Epidermal melanocyte (primary cell): ENCODE results near the gene PTCHD1.

Experiments used
- DNase-seq: peaks from one replicate; pipeline ENCODE4 v3.0.0; 2011; ENCODE audit warnings: low spot score; ENCODE audit not compliant: insufficient read length

Gene PTCHD1

DNA sequence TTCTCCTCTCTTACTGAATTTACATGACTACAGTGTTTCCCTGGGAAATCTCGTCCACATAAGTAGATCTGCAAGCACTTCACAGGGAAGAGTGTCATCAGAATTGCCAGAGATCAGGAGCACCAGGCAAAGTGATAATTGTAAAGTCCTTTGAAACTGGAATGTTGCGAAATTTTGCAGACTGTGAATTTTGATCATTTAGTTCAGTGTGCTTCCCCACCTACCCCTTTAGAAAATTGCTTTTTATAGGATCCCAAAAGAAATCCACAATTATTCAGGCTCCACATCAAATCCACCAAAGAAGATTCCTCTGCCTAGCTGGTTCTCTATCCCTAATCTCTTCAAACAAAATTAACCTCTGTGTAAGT lies 10.2 kb downstream of the PTCHD1 start:
- DNase-seq: no peak

DNA sequence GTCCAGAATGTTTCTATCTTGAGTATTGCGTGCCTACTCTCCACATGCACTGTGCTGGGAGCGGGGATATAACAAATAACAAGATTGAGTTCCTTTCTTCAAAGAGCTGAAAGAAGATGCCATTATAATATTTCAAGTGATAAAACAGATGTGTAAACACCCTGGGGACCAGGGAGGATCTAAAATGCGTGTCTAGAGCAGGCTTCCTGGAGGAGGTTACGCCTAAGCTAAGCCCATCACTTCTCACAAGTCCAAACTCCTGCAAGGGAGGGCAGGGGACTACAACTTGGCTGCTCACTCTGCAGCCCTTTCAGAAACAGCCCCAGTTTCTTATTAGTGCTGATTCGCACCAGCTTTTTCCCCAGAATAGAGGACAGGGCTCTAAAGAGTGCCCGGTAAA lies 21.5 kb downstream of the PTCHD1 start:
- DNase-seq: no peak

DNA sequence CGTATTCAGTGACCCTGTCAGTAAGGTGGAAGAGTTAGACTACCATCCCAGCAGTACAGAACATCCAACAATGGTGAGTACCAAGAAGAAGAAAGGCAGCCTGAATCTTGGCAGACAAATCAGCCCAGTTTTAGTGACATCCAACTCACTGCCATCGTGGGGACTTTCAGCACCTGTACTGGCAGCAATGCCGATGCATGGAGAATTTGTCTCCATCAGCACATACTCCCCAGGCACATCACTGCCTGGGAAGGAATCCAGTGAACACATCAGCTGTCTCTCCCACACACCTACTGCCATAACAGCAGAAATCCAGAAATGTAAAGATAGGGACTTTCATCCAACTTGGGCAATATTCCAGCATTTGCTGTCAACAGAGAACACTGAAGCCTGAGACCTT lies 29.8 kb downstream of the PTCHD1 start:
- no peak for DNase-seq

DNA sequence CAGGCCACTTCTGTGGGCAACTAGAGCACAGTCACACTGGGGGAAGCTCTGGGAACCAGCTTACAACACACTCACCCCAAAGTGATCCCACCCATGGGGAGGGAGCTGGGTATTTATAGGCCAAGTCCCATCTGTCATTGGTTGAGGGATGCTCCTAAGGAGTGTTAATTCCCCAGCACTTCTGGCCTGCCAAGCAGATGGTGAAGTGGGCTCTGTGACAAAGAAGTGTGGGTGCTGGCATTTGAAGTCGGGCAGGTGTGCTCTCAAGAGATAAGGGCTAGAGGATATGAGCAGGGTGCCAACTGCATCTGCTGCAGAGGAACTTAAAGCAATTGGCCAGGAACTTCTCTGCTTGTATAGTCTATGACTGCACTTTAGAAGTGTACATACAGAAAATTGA lies 30.9 kb downstream of the PTCHD1 start:
- no peak for DNase-seq

DNA sequence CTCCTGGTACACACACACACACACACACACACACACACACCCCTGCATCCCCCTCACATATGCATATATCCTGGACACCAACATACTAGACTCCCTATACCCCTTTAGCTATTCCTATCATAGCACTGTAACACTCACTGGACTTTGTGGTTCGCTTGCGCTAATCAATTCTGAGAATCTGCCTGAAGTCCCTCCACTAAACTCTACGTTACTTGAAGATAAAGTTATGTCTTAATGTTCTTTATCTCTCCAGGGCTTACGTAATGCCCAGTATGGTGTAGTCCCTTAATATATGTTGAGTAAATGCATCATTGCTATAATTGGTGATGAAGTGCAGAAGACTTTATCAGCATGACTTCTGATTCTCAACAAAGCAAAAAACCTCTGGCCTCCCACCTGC lies 32.3 kb downstream of the PTCHD1 start:
- DNase-seq: no peak

DNA sequence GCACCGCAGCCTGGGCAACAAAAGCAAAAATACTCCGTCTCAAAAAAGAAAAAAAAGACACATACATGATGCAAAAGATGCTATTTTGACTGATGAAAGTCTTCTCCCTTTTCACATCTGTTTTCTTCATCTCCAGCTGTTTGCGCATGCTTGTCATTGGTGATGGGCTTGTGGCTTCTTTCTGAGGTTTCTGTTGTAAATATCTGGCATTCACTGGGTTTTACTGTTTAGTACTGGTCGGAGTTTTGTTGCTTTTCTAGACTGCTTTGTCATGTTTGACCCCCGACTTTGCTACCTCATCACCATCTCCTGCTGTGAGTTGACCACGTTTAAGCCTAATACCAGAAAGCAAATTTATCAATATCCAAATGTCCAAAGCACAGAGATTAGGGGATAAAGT lies 34.4 kb downstream of the PTCHD1 start:
- DNase-seq: no peak

DNA sequence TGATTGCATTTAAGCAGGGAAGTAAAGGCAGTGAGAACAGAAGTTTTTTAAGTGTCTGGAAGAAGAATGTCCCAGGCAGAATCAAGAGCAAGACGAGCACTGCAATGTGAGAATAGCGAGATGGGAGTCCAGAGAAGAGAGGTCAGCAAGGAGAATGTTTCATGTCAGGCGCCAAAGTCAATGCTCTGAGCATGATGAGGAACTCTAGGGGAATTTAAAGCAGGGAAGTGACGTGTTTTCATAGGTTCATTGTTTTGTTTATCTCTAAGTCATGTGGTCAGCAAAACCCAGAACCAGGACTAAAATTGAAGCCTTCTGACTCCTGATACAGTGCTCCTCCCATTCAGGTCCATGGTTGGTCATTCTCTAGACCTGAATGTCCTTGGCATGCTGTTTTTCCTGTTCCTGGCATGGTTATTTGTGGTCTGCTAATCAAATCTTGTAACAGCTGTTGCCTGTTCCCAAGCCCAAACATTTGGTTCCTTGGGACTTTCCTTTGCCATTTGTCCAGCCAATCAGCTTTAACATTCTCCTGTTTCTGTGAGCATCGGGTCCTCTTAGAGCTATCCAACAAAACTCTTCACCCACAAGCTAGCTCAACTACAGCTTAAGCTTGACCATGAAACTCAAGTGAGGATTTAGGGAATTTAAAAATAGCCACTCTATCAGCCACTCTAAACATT lies 37.7 kb downstream of the PTCHD1 start:
- DNase-seq: no peak

DNA sequence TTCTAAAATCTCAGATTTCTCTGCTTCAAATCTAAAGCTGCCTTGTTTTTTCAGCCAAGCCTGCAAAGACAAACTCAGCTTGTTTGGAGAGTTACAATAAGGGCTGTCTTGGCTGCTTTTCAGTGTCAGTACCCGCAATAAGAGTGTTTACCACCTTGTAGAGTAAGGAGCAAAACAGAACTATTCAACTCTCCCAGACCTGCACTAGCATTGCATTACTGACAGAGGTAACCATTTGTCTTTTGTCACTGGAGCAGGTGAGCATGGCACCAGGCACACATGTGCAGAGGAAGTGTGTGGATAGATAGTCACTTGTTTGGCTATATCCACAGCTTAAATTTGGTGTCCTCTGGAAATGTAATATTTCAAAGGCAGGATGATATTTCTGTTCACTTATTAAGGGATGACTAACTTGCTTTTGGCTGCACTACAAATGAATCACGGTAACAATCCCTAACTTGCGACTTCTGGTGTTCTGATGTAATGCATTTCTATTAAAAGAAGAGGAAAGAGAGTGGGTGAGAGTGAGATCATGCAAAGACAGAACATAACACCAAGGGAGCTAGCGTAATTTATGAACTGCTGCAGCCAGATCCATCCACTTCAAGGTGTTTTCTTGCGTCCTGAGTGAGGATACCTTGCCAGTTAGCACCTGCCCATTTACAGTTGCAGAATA lies 38.6 kb downstream of the PTCHD1 start:
- DNase-seq: no peak

DNA sequence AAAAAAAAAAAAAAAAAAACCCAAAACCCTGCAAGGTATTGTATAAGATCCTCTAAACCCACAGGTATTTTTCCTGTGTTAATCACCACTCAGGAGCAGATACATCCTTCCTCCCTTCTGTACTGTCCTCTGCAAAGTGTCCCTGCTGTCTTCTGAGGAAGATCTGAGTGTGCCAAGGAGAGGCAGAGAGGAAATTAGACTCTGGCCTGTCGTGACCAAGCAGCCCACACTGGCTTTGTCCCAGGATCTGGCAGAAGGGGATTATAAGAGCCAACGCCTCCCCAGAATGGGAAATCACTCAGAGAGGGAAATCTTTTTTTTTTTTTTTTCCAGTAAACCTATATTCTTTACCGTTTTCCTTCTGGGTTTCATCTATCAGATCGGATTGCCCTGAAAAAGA lies 39.6 kb downstream of the PTCHD1 start:
- no peak for DNase-seq

DNA sequence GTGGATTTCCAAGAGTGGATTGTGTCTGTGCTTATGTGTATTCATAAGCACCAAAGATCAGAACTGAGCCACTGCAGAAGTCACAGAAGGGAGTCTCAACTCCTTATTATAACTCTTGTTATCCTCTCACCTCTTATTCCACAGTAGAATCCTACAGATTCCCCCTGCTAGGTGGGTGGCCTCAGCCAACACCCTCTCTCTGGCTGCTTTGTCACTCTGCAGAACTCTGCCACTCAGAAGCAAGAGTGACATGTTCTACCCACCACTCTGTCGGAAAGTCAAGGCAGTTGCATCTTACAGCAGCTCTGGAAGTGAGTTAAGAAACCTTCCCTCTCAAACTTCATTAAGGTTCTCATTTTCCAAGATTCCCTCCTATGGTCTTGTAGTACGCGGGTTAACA lies 41.9 kb downstream of the PTCHD1 start:
- DNase-seq: no peak

DNA sequence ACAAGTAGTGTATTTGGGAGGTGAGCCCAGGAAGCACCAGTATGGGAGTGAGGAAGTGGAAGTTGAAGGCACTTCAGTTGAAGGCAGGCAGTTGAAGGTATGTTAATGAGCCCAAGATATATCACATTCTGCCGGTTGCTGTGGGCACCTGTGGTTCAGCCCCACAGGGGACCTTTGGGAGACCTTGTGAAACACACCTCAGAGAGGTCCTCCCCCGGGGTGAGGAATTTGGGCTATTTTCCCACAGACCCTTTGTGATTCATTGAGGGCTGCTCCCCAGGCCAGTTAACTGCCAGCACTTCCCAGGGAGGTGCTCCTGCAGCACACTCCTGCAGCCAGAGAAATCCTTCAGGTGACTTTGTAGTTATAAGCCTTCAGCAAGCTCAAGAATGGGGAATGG lies 45.9 kb downstream of the PTCHD1 start:
- DNase-seq: no peak

DNA sequence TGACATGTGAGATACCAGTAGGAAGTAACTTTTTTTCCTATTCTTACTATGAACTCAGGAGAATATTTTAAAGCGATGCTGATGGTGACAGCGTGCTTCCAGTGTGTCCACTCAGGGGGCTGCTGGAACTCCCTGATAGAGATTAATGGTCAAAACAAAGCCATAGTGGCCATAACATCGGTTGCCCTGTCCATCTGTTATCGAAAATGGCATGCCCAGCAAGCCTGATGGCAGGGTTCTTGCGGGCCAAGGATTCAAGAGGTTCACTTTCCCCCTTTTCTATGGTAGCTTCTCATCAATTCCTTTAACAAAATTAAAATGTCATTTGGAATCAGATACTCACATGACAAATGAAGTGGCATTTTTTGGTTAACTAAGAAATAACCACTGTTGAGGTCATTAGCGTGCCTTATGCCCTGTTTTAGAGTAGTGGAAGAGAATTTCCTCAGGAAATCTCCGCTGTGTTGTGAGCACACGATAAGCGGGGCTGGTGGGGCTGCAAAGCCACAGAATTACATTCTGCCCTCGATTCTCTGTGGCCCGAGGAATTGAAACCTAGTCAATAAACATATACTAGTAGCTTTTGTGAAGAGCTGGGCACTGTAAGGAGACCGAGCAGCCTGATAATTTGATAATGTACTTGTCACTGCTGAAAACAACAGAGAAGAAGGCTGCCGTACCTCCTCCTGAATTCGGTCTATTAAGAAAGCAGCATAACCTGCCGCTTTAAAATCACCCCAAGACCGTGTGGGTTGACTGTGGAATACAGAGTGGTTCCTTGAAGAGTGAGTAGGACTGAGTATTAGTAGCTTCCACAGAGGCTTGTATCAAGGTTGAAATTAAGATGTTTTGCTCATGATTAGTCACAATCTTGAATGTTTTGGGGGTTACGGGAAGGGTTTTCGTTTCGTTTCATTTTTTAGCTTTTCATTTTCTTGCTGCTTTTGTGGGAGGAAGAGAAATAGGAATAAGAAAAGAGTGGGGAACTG lies 46.7 kb downstream of the PTCHD1 start:
- DNase-seq: no peak

DNA sequence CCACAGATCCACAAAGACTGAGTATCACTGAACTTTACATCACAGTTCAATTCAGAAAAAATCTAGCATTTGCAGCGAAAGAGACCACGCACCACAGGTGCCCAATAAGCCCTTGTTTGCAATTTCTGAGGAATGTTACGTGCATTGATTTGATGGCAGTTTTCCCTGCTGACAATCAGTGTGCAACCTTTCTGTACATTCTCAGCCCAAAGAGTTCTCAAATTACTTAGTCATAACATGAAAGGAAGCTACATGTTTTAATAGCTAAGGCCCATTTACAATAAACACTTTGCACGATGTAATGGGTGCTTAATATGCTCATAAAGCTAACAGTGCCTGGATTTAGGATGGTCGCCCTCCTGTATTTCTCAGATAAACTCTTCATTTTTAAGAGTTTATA lies 47.9 kb downstream of the PTCHD1 start:
- no peak for DNase-seq

DNA sequence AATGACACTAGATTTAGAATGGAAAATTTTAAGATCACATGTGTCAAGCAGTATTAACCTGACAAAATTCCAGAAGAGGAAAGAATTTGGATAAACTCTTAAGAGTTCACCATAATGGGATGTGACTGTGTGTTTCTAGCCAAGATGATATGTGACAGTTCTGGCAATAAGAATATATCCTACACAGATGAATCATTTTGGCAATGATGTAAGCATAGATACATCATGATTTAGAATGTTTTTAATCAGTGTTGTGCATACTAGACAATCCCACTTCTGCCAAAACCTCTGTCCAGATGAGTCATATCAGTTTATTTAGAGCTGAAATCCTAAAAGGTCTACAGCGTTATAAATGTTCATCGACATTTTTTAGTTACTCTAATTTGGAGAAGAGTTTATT lies 48.8 kb downstream of the PTCHD1 start:
- DNase-seq: no peak

DNA sequence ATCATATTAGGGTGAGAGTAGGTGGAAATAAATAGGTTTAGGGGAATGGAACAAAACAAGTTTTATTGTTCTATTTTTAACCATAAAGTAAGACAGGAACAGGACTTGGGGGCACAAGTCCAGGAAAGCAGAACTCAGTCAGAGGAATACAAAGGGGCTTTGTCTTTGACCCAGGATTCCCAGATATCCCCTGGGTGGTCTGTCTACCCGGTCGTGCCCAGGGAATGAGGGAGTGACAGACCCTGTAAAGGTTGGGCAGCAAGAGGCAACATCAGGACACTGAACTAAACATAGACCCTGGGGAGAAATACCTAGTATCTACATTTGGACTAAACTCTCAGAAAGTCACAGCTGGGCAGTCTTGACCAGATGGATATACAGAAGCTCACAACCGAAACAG lies 50.6 kb downstream of the PTCHD1 start:
- DNase-seq: no peak

DNA sequence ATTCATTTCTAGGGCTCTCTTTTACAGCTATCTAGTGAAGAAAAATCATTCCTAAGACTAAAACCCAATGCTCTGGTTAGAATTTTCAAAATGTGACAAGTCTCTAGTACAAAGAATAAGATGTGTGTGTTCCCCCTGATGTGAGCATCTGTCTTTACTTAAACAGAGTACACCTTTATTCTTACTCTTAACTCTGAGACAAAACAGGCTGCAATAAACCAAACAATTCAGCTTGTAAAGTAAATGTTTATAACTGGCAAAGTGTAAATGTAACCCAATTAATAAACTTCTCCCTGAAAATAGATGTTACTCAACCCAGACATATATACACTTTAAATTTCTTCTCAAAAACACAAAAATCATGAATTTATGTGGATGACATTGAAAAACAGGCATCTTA lies 51.6 kb downstream of the PTCHD1 start:
- no peak for DNase-seq

DNA sequence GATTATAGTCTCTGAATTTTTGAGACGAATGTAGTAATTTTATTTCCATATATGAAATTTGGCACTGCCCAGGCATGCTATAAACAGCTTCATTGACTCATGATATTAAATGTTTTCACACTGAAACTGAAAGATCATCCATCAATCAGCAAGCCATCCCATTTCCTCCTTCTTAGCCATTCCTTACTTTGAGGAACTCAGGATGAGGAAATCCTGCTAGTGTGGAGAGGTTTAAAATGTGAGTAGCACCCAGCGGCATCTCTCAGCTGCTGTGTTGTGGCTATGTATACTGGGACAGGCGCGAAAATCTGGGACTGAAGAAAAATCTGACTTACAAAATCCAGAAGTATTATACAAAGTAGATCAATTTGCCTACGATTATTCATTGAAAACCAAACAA lies 52.1 kb downstream of the PTCHD1 start:
- no peak for DNase-seq

DNA sequence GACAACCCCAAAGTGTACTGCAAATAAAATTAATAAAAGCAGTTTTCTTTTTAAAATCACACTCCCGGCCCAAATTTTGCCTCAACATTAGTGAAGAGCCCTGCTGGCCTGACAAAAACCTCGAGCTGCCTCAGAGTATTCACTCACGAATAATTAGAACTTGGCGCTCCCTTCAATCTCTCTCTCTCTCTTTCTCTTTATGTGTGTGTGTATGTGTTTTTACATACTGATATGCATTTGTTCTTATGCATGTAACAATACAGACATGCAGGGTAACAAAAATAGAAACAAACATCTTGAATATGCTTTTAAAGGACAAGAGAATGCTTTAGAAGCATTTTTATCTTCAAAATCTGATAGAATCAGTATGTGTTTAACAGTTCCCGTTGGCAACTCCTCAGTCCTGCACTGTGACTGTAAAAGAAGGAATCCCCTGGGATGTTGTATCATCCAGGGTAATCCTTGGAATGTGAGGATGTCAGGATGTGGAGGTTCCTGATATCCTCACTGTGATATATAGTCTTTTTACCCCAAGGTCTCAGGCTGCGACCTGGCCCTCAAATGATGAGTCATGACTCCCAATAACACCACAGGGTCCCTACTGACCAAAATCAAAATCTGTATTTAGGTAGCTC lies 53.0 kb downstream of the PTCHD1 start:
- no peak for DNase-seq

DNA sequence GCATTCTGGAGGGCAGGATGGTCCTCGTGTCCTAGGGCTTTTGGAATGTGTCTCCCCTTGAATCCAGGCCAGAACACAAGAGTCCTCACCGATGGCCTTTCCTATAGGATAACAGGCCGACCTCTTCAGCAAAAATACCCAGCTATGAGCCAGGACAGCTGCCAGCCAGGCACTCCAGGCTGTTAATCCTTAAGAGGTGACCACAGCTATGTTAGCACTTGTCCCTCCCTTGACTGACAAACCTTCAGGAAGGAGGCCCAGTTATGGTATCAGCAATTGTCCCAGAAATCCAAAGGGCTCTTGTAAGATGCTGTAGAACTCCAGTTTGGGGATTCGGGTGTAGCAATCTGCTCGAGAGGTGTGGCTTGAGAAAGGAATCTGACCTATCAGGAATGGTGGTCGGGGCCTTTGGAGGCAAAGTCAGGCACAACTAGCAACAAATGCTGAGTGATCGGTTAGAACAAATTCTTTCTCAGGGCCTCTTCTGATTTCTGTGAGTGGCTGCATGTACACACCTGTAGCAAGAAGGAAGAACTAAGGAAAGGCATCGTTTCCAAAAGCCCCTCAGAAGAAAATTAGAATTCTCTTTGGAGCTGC lies 54.6 kb downstream of the PTCHD1 start:
- DNase-seq: no peak

DNA sequence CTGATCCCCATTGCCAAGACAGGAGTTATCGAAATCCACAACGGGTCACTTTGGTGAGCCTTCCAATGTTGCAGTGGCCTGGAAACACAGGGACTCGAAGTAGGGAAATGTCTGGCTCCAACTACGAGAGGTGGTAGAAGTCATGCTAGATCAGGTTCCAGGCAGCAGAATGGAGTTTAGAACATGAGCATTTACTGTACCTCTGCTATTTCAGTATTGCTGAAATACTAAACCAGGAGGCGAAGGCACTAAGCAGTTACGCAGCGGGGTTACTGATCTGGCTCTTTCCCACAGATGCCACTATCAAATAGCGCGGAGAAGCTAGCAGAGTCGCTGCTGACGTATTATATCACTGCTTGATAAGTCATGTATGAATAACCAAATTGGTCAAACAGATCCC lies 56.3 kb downstream of the PTCHD1 start:
- DNase-seq: no peak

DNA sequence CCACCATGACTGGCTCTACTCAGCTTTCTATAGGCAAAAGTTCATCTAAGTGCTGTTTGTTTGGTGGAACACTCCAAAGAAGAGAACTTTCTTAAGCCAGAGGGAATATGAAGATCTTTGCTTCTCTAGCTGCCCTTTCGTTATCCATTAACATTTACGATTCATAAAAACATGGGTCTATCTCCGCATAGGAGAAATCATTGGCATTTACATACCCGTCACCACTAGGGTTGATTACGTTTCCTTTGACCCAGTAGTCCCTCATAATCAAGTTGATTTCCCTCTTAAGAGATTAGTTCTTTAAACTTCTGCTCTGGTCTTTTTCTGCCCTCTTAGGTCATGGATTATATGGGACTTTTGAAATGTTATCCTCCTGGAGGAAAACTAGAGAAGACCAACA lies 57.5 kb downstream of the PTCHD1 start:
- DNase-seq: no peak
